HEK293 (cell line): ENCODE results near the gene SNCB.

Experiments
- KLF8 ChIP-seq: fragments of 450-650 bp; formaldehyde crosslinking; IDR thresholded peaks from 2 replicates; pipeline ENCODE4 v1.5.1; 2016; ENCODE audit warnings: missing biosample characterization, missing genetic modification characterization
- PATZ1 ChIP-seq: fragments of 450-650 bp; formaldehyde crosslinking; IDR thresholded peaks from 2 replicates; pipeline ENCODE4 v1.5.1; 2016; ENCODE audit warnings: missing biosample characterization, missing genetic modification characterization
- SETDB1 ChIP-seq: IDR thresholded peaks from one replicate; pipeline ENCODE4 v1.6.1; 2017; ENCODE audit warnings: mild to moderate bottlenecking, low read length, moderate library complexity, mixed read lengths; ENCODE audit not compliant: insufficient read length
- YY1 ChIP-seq: fragments of 450-650 bp; formaldehyde crosslinking; IDR thresholded peaks from 2 replicates; pipeline ENCODE4 v1.5.1; 2018; ENCODE audit warnings: missing biosample characterization, missing genetic modification characterization
- ZFHX2 ChIP-seq: fragments of 450-650 bp; formaldehyde crosslinking; conservative IDR thresholded peaks from 2 replicates; pipeline ENCODE4 v1.5.1; 2016; ENCODE audit warnings: missing biosample characterization, missing genetic modification characterization
- ZNF114 ChIP-seq: fragments of 450-650 bp; formaldehyde crosslinking; IDR thresholded peaks from 2 replicates; pipeline ENCODE4 v1.5.0; 2017; ENCODE audit warnings: missing biosample characterization, missing genetic modification characterization
- ZNF2 ChIP-seq: fragments of 450-650 bp; formaldehyde crosslinking; IDR thresholded peaks from 2 replicates; pipeline ENCODE4 v1.5.1; 2016; ENCODE audit warnings: missing biosample characterization, missing genetic modification characterization
- ZNF221 ChIP-seq: fragments of 450-650 bp; formaldehyde crosslinking; IDR thresholded peaks from 2 replicates; pipeline ENCODE4 v1.5.1; 2017; ENCODE audit warnings: missing biosample characterization, missing genetic modification characterization, borderline replicate concordance
- ZNF248 ChIP-seq: fragments of 450-650 bp; formaldehyde crosslinking; IDR thresholded peaks from 2 replicates; pipeline ENCODE4 v1.5.1; 2017; ENCODE audit warnings: missing biosample characterization, missing genetic modification characterization
- ZNF274 ChIP-seq, 2 experiments: fragments of 200-500 bp in 1 of 2; fragments of 450-650 bp in 1 of 2; sonication (Bioruptor generic) in 1 of 2; formaldehyde crosslinking in 1 of 2; IDR thresholded peaks; 2 replicates each; pipeline versions ENCODE4 v1.5.1 to v1.6.1; 2014 to 2016; ENCODE audit warnings: borderline replicate concordance in 1 of 2, inconsistent platforms in 1 of 2, low read length in 1 of 2, missing biosample characterization in 1 of 2, missing genetic modification characterization in 1 of 2
- ZNF341 ChIP-seq: fragments of 450-650 bp; formaldehyde crosslinking; IDR thresholded peaks from 2 replicates; pipeline ENCODE4; 2016; ENCODE audit warnings: low read depth, missing biosample characterization, missing genetic modification characterization
- ZNF37A ChIP-seq: fragments of 450-650 bp; IDR thresholded peaks from 2 replicates; pipeline ENCODE4 v1.5.1; 2018; ENCODE audit warnings: missing biosample characterization, missing genetic modification characterization
- ZNF510 ChIP-seq: fragments of 450-650 bp; formaldehyde crosslinking; IDR thresholded peaks from 2 replicates; pipeline ENCODE4 v1.5.1; 2018; ENCODE audit warnings: mild to moderate bottlenecking, missing genetic modification characterization, missing biosample characterization; ENCODE audit not compliant: insufficient replicate concordance
- ZNF529 ChIP-seq: fragments of 450-650 bp; formaldehyde crosslinking; IDR thresholded peaks from 2 replicates; pipeline ENCODE4 v1.5.1; 2017; ENCODE audit warnings: missing genetic modification characterization, missing biosample characterization; ENCODE audit not compliant: insufficient replicate concordance
- ZNF544 ChIP-seq: fragments of 450-650 bp; formaldehyde crosslinking; IDR thresholded peaks from 2 replicates; pipeline ENCODE4 v1.5.0; 2017; ENCODE audit warnings: missing biosample characterization, missing genetic modification characterization
- ZNF549 ChIP-seq: fragments of 450-650 bp; IDR thresholded peaks from 2 replicates; pipeline ENCODE4 v1.5.1; 2018; ENCODE audit warnings: missing biosample characterization, missing genetic modification characterization, mild to moderate bottlenecking, inconsistent platforms, moderate library complexity
- ZNF596 ChIP-seq: fragments of 450-650 bp; IDR thresholded peaks from 2 replicates; pipeline ENCODE4 v1.5.0; 2018; ENCODE audit warnings: missing biosample characterization, mild to moderate bottlenecking, missing genetic modification characterization, moderate library complexity
- ZNF600 ChIP-seq: fragments of 450-650 bp; formaldehyde crosslinking; IDR thresholded peaks from 2 replicates; pipeline ENCODE4 v1.5.1; 2016; ENCODE audit warnings: missing biosample characterization, missing genetic modification characterization
- ZNF76 ChIP-seq: fragments of 450-650 bp; formaldehyde crosslinking; IDR thresholded peaks from 2 replicates; pipeline ENCODE4; 2016; ENCODE audit warnings: low read depth, missing biosample characterization, missing genetic modification characterization, borderline replicate concordance
- ZNF776 ChIP-seq: fragments of 450-650 bp; formaldehyde crosslinking; IDR thresholded peaks from 2 replicates; pipeline ENCODE4 v1.5.0; 2017; ENCODE audit warnings: missing biosample characterization, missing genetic modification characterization, borderline replicate concordance
- ZNF777 ChIP-seq: fragments of 450-650 bp; formaldehyde crosslinking; IDR thresholded peaks from 2 replicates; pipeline ENCODE4 v1.5.1; 2017; ENCODE audit warnings: missing biosample characterization, missing genetic modification characterization, borderline replicate concordance
- TF ChIP-seq, protein P1 (sequence below): fragments of 450-650 bp; formaldehyde crosslinking; IDR thresholded peaks from 2 replicates; pipeline ENCODE4 v1.5.1; 2016; ENCODE audit warnings: missing biosample characterization, missing genetic modification characterization
- TF ChIP-seq, protein P2 (sequence below): fragments of 450-650 bp; formaldehyde crosslinking; IDR thresholded peaks from 2 replicates; pipeline ENCODE4 v1.5.1; 2017; ENCODE audit warnings: missing biosample characterization, missing genetic modification characterization
- TF ChIP-seq, protein P3 (sequence below): fragments of 450-650 bp; formaldehyde crosslinking; IDR thresholded peaks from 2 replicates; pipeline ENCODE4 v1.5.1; 2016; ENCODE audit warnings: missing biosample characterization, missing genetic modification characterization
- TF ChIP-seq, protein P4 (sequence below): fragments of 450-650 bp; formaldehyde crosslinking; IDR thresholded peaks from 2 replicates; pipeline ENCODE4 v1.5.1; 2016; ENCODE audit warnings: missing biosample characterization, missing genetic modification characterization
- TF ChIP-seq, protein P5 (sequence below): sonication (generic); formaldehyde crosslinking; IDR thresholded peaks from 2 replicates; pipeline ENCODE4 v1.8.1; 2022; ENCODE audit warnings: mild to moderate bottlenecking, moderate library complexity, missing genetic modification reagents

Gene SNCB

GRCh38 chr5:176629853-176630680 lies at the start of gene SNCB, which contains the start of gene EIF4E1B (continued):
- TF ChIP-seq KLF8 (tag by site-specific recombination) (peak; percentile 65; the same call in 1 of the 2 replicates), ZNF248 (tag by site-specific recombination) (no peak), SETDB1 (no peak), ZFHX2 (tag by site-specific recombination) (peak; percentile 42; the same call in 1 of the 2 replicates), ZNF114 (no peak), ZNF76 (tag by site-specific recombination) (no peak), ZNF549 (tag by site-specific recombination) (no peak), ZNF544 (no peak), ZNF341 (tag by site-specific recombination) (peak; percentile 49; the same call in 1 of the 2 replicates), ZNF510 (tag by site-specific recombination) (no peak), YY1 (tag by site-specific recombination) (no peak), ZNF529 (tag by site-specific recombination) (no peak), ZNF776 (tag by site-specific recombination) (no peak), ZNF274 (IDR thresholded peaks at IDR 0.05; ENCODE audit: low read length) (no peak), ZNF274 (tag by site-specific recombination; IDR thresholded peaks at IDR 0.05; ENCODE audit: borderline replicate concordance) (no peak), ZNF600 (tag by site-specific recombination) (peak; percentile 30; the same call in 1 of the 2 replicates), PATZ1 (tag by site-specific recombination) (peak; percentile 89; the same call in 1 of the 2 replicates), ZNF596 (tag by site-specific recombination) (no peak), ZNF37A (tag by site-specific recombination) (no peak), ZNF777 (peak; percentile 78; the same call in 1 of the 2 replicates), ZNF221 (tag by site-specific recombination) (no peak), ZNF2 (tag by site-specific recombination) (0 out of 2 replicates have a peak, but pooled peaks have one; percentile 17)
- TF ChIP-seq, protein P1, sequence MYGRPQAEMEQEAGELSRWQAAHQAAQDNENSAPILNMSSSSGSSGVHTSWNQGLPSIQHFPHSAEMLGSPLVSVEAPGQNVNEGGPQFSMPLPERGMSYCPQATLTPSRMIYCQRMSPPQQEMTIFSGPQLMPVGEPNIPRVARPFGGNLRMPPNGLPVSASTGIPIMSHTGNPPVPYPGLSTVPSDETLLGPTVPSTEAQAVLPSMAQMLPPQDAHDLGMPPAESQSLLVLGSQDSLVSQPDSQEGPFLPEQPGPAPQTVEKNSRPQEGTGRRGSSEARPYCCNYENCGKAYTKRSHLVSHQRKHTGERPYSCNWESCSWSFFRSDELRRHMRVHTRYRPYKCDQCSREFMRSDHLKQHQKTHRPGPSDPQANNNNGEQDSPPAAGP (tag by site-specific recombination): no peak
- TF ChIP-seq, protein P2, sequence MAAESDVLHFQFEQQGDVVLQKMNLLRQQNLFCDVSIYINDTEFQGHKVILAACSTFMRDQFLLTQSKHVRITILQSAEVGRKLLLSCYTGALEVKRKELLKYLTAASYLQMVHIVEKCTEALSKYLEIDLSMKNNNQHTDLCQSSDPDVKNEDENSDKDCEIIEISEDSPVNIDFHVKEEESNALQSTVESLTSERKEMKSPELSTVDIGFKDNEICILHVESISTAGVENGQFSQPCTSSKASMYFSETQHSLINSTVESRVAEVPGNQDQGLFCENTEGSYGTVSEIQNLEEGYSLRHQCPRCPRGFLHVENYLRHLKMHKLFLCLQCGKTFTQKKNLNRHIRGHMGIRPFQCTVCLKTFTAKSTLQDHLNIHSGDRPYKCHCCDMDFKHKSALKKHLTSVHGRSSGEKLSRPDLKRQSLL (tag by site-specific recombination): peak; percentile 99
- TF ChIP-seq, protein P3, sequence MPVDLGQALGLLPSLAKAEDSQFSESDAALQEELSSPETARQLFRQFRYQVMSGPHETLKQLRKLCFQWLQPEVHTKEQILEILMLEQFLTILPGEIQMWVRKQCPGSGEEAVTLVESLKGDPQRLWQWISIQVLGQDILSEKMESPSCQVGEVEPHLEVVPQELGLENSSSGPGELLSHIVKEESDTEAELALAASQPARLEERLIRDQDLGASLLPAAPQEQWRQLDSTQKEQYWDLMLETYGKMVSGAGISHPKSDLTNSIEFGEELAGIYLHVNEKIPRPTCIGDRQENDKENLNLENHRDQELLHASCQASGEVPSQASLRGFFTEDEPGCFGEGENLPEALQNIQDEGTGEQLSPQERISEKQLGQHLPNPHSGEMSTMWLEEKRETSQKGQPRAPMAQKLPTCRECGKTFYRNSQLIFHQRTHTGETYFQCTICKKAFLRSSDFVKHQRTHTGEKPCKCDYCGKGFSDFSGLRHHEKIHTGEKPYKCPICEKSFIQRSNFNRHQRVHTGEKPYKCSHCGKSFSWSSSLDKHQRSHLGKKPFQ (tag by site-specific recombination): no peak
- TF ChIP-seq, protein P4, sequence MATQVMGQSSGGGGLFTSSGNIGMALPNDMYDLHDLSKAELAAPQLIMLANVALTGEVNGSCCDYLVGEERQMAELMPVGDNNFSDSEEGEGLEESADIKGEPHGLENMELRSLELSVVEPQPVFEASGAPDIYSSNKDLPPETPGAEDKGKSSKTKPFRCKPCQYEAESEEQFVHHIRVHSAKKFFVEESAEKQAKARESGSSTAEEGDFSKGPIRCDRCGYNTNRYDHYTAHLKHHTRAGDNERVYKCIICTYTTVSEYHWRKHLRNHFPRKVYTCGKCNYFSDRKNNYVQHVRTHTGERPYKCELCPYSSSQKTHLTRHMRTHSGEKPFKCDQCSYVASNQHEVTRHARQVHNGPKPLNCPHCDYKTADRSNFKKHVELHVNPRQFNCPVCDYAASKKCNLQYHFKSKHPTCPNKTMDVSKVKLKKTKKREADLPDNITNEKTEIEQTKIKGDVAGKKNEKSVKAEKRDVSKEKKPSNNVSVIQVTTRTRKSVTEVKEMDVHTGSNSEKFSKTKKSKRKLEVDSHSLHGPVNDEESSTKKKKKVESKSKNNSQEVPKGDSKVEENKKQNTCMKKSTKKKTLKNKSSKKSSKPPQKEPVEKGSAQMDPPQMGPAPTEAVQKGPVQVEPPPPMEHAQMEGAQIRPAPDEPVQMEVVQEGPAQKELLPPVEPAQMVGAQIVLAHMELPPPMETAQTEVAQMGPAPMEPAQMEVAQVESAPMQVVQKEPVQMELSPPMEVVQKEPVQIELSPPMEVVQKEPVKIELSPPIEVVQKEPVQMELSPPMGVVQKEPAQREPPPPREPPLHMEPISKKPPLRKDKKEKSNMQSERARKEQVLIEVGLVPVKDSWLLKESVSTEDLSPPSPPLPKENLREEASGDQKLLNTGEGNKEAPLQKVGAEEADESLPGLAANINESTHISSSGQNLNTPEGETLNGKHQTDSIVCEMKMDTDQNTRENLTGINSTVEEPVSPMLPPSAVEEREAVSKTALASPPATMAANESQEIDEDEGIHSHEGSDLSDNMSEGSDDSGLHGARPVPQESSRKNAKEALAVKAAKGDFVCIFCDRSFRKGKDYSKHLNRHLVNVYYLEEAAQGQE: no peak
- TF ChIP-seq, protein P5, sequence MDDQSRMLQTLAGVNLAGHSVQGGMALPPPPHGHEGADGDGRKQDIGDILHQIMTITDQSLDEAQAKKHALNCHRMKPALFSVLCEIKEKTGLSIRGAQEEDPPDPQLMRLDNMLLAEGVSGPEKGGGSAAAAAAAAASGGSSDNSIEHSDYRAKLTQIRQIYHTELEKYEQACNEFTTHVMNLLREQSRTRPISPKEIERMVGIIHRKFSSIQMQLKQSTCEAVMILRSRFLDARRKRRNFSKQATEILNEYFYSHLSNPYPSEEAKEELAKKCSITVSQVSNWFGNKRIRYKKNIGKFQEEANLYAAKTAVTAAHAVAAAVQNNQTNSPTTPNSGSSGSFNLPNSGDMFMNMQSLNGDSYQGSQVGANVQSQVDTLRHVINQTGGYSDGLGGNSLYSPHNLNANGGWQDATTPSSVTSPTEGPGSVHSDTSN (CRISPR knock-in tag): peak; percentile 65
